Sigmoid colon (tissue), 7 donors: Measurements from ENCODE around the gene LLGL2. TPM values are rescaled to one million over a fixed set of nuclear protein-coding genes. Genes with fewer than 3 reads are reported as not detected.

Experiments
- DNase-seq: peaks from one replicate; pipeline ENCODE4 v3.0.0-alpha.2; 2019
- H3K27ac ChIP-seq, 4 donors: fragments of 200-600 bp; sonication (generic); one replicate each; pipeline ENCODE4 v1.5.1; 2016 to 2019; ENCODE audit warnings: mild to moderate bottlenecking in 1 of 4
- H3K27me3 ChIP-seq, 3 donors: fragments of 200-600 bp; sonication (generic); one replicate each; pipeline ENCODE4 v1.5.1; 2019; ENCODE audit warnings: mild to moderate bottlenecking in 1 of 3
- H3K36me3 ChIP-seq, 4 donors: fragments of 200-600 bp; sonication (generic); one replicate each; pipeline ENCODE4 v1.5.1; 2016 to 2019
- H3K4me1 ChIP-seq, 4 donors: fragments of 200-600 bp; sonication (generic); one replicate each; pipeline ENCODE4 v1.5.1; 2017 to 2019
- H3K4me3 ChIP-seq, 4 donors: fragments of 200-600 bp; sonication (generic); one replicate each; pipeline ENCODE4 v1.5.1; 2017 to 2019; ENCODE audit warnings: mild to moderate bottlenecking in 2 of 4, moderate library complexity in 1 of 4
- H3K9me3 ChIP-seq, 4 donors: fragments of 200-600 bp in 3 of 4; sonication (generic) in 3 of 4; one replicate each; pipeline versions ENCODE4 v1.5.1 to v1.6.1; 2013 to 2019
- CTCF ChIP-seq, 4 experiments: fragments of 450-650 bp in 3 of 4; fragments of 200-600 bp in 1 of 4; IDR thresholded peaks; one replicate each; pipeline ENCODE4 v1.5.1; 2016 to 2019; ENCODE audit warnings: antibody characterized with exemption in 4 of 4, mild to moderate bottlenecking in 3 of 4, moderate library complexity in 2 of 4
- EP300 ChIP-seq, 4 donors: sonication (generic); formaldehyde crosslinking; IDR thresholded peaks; one replicate each; pipeline ENCODE4 v1.6.1; 2017; ENCODE audit warnings: antibody characterized with exemption in 4 of 4
- POLR2A ChIP-seq, 2 donors: fragments of 450-650 bp; IDR thresholded peaks; one replicate each; pipeline ENCODE4 v1.6.1; 2016; ENCODE audit warnings: antibody characterized with exemption in 2 of 2, mild to moderate bottlenecking in 2 of 2, moderate library complexity in 2 of 2
- POLR2AphosphoS5 ChIP-seq, 4 donors: sonication (generic); formaldehyde crosslinking; IDR thresholded peaks; one replicate each; pipeline ENCODE4 v1.6.1; 2017; ENCODE audit warnings: antibody characterized with exemption in 4 of 4
- WGBS, 2 donors: extraction: QIAGEN DNeasy Blood & Tissue Kit; methylation state at CpG; one replicate each; pipeline ENCODE4 v1.1.7; 2013; 5-methylcytosine and 5-hydroxymethylcytosine counted together
- intact Hi-C: fragments of 100-400 bp; cut with DNase I; formaldehyde crosslinking; loops from one replicate; pipeline ENCODE4 v1.15.1; 2023
- polyA plus RNA-seq, 3 donors: library from polyadenylated mRNA; stranded (reverse); fragments of 200-250 nt; gene quantifications; one replicate each; pipeline ENCODE4 v1.2.3, GENCODE V29; 2013
- total RNA-seq, 4 donors: library from RNA; depleted of rRNA; stranded (reverse); fragments of >200 nt; gene quantifications; one replicate each; pipeline ENCODE4 v1.1.0, GENCODE V29; 2016
- donor health status: healthy with polysubstance abuse.
- donor health status: Bipolar disorder and iron deficiency.
- donor health status: healthy.

The LLGL2 gene
- total and polyA plus RNA-seq, 7 donors = 1.4 to 299 (median 5.0) TPM

GRCh38 chr17:75605790-75606189 lies 80.3 kb downstream of the LLGL2 start:
- no peak for TF ChIP-seq POLR2AphosphoS5 (IDR thresholded peaks at IDR 0.05)
- no peak for TF ChIP-seq POLR2A (IDR thresholded peaks at IDR 0.05)
- TF ChIP-seq CTCF (IDR thresholded peaks at IDR 0.05) = no peak
- TF ChIP-seq EP300 (IDR thresholded peaks at IDR 0.05) = no peak
- DNase-seq = no peak
- H3K27ac ChIP-seq = no peak overlapping the region
- no peaks in the 10 kb centered on the region for H3K27me3 ChIP-seq
- no peaks in the 10 kb centered on the region for H3K4me1 ChIP-seq
- H3K9me3 ChIP-seq = no peaks in the 10 kb centered on the region
- 89 to 90% methylated on average over 16 of the region's 16 CpGs for WGBS, 2 donors
- no peak overlapping the region for H3K4me3 ChIP-seq
- H3K36me3 ChIP-seq = peaks cover 0 to 12% (median 2%) of the 10 kb centered on the region in 4 donors
- intact Hi-C loops = no loop called here

GRCh38 chr17:75607086-75607485 lies 81.6 kb downstream of the LLGL2 start:
- WGBS, 2 donors = 77 to 88% methylated on average over 5 of the region's 5 CpGs

GRCh38 chr17:75610103-75610984 lies 84.8 kb downstream of the LLGL2 start:
- no peak overlapping the region for H3K27ac ChIP-seq
- peaks cover 7 to 54% (median 18%) of the 10 kb centered on the region in 4 donors for H3K36me3 ChIP-seq
- no peaks in the 10 kb centered on the region for H3K4me1 ChIP-seq
- H3K9me3 ChIP-seq = no peaks in the 10 kb centered on the region
- peak in 1 of 2 donors; percentile 69 for TF ChIP-seq POLR2A (IDR thresholded peaks at IDR 0.05)
- TF ChIP-seq EP300 (IDR thresholded peaks at IDR 0.05) = no peak
- peak in 1 of 4 donors; percentile 31 for TF ChIP-seq POLR2AphosphoS5 (IDR thresholded peaks at IDR 0.05)
- no peak for DNase-seq
- H3K4me3 ChIP-seq = no peak overlapping the region
- WGBS, 2 donors = 12 to 69% methylated on average over 25 of the region's 25 CpGs
- H3K27me3 ChIP-seq = no peaks in the 10 kb centered on the region
- intact Hi-C loops = no loop called here

More at GRCh38 chr17:75607086-75607485, 81.6 kb downstream of the LLGL2 start:
- H3K4me3 ChIP-seq = no peak overlapping the region
- no peak overlapping the region for H3K27ac ChIP-seq
- DNase-seq = no peak
- TF ChIP-seq CTCF (IDR thresholded peaks at IDR 0.05) (no peak), EP300 (IDR thresholded peaks at IDR 0.05) (no peak), POLR2A (IDR thresholded peaks at IDR 0.05) (no peak), POLR2AphosphoS5 (IDR thresholded peaks at IDR 0.05) (no peak)
- intact Hi-C loops = no loop called here
- H3K4me1 ChIP-seq = no peaks in the 10 kb centered on the region
- H3K36me3 ChIP-seq = peaks cover 0 to 21% (median 5%) of the 10 kb centered on the region in 4 donors
- H3K9me3 ChIP-seq = no peaks in the 10 kb centered on the region
- no peaks in the 10 kb centered on the region for H3K27me3 ChIP-seq

GRCh38 chr17:75611851-75612429 lies 86.4 kb downstream of the LLGL2 start:
- Histone ChIP-seq H3K27me3 (no peaks in the 10 kb centered on the region), H3K4me1 (no peaks in the 10 kb centered on the region), H3K27ac (no peak overlapping the region), H3K4me3 (no peak overlapping the region), H3K9me3 (no peaks in the 10 kb centered on the region), H3K36me3 (peaks cover 7 to 70% (median 23%) of the 10 kb centered on the region in 4 donors)
- TF ChIP-seq EP300 (IDR thresholded peaks at IDR 0.05) (no peak), POLR2A (IDR thresholded peaks at IDR 0.05) (peak in 1 of 2 donors; percentile 21)
- intact Hi-C loops = no loop called here
- WGBS, 2 donors = 16 to 70% methylated on average over 20 of the region's 20 CpGs
- no peak for DNase-seq

- no peaks in the 10 kb centered on the region for H3K4me1 ChIP-seq
- DNase-seq = no peak
- intact Hi-C loops = no loop called here
- H3K9me3 ChIP-seq = no peaks in the 10 kb centered on the region
- peaks cover 7 to 80% (median 28%) of the 10 kb centered on the region in 4 donors for H3K36me3 ChIP-seq
- no peaks in the 10 kb centered on the region for H3K27me3 ChIP-seq
- no peak overlapping the region for H3K4me3 ChIP-seq
- 82 to 89% methylated on average over 27 of the region's 27 CpGs for WGBS, 2 donors
- TF ChIP-seq POLR2AphosphoS5 (IDR thresholded peaks at IDR 0.05) = no peak
- TF ChIP-seq CTCF (IDR thresholded peaks at IDR 0.05) = no peak
- no peak for TF ChIP-seq EP300 (IDR thresholded peaks at IDR 0.05)
- no peak for TF ChIP-seq POLR2A (IDR thresholded peaks at IDR 0.05)
- H3K27ac ChIP-seq = no peak overlapping the region
Observed at GRCh38 chr17:75612906-75613626, 87.6 kb downstream of the LLGL2 start.
